Cardiac septum (tissue), 1 donor: ENCODE measurements around the gene VAPA. TPM values are rescaled to one million over a fixed set of nuclear protein-coding genes. Genes with fewer than 3 reads are reported as not detected.
"Not testable (repeated sequence)": the region's sequence is repeated elsewhere in the genome, so short reads cannot be mapped to it uniquely, and the experiment has no call there.

Experiments
- DNase-seq: peaks from one replicate; pipeline ENCODE4 v3.0.0-alpha.2; 2020; ENCODE audit warnings: low spot score
- intact Hi-C: fragments of 100-400 bp; cut with DNase I; formaldehyde crosslinking; loops from one replicate; pipeline ENCODE4 v1.14.0; 2022
- total RNA-seq: library from RNA; stranded (reverse); fragmentation: NEBNext Ultra II Directional; extraction: Animal tissue kit (Norgen Biotek cat#: 25700); gene quantifications from one replicate; pipeline ENCODE4 v1.2.1, GENCODE V29; 2021
- donor health status: DM: no; HTN: no; CAD: no.

VAPA gene
- total RNA-seq, 1 donor from 2014 or later, result 232 TPM

GRCh38 chr18:9884532-9885140 lies 29.2 kb upstream of the VAPA start:
- intact Hi-C loops, result no loop called here
- DNase-seq, result no peak

GRCh38 chr18:9885170-9886004 lies 28.4 kb upstream of the VAPA start, which contains the start of gene TXNDC2:
TXNDC2 (plus strand) TSS chr18:9885973; CDS start chr18:9886681, 708 bp downstream.
- intact Hi-C loops, result no loop called here
- no peak for DNase-seq

GRCh38 chr18:9886005-9886348 lies 27.8 kb upstream of the VAPA start:
- intact Hi-C loops, result no loop called here
- DNase-seq, result no peak

- intact Hi-C loops, result no loop called here
- DNase-seq, result no peak
These were observed 25.8 kb upstream of the VAPA start for GRCh38 chr18:9887992-9888391.

- no peak for DNase-seq
These were observed 23.6 kb upstream of the VAPA start for GRCh38 chr18:9890196-9890595.

GRCh38 chr18:9890957-9891356 lies 22.9 kb upstream of the VAPA start:
- intact Hi-C loops, result no loop called here

More at GRCh38 chr18:9890196-9890595, 23.6 kb upstream of the VAPA start:
- intact Hi-C loops, result no loop called here

GRCh38 chr18:9891515-9891914 lies 22.3 kb upstream of the VAPA start:
- intact Hi-C loops, DNase-seq: not testable (repeated sequence)

More at GRCh38 chr18:9890957-9891356, 22.9 kb upstream of the VAPA start:
- no peak for DNase-seq

GRCh38 chr18:9894454-9895068 lies 19.3 kb upstream of the VAPA start:
- no peak for DNase-seq
- intact Hi-C loops, result no loop called here

- DNase-seq, result no peak
- intact Hi-C loops, result no loop called here
These were observed 16.7 kb upstream of the VAPA start for GRCh38 chr18:9897129-9897528.

GRCh38 chr18:9897787-9898291 lies 16.0 kb upstream of the VAPA start:
- intact Hi-C loops, DNase-seq: not testable (repeated sequence)

- intact Hi-C loops, result no loop called here
- no peak for DNase-seq
These were observed 14.8 kb upstream of the VAPA start for GRCh38 chr18:9898792-9899549.

- intact Hi-C loops, result not testable (repeated sequence)
These were observed 14.3 kb upstream of the VAPA start for GRCh38 chr18:9899550-9899930.

GRCh38 chr18:9900699-9901098 lies 13.1 kb upstream of the VAPA start:
- intact Hi-C loops, result no loop called here
- DNase-seq, result no peak

More at GRCh38 chr18:9899550-9899930, 14.3 kb upstream of the VAPA start:
- not testable (repeated sequence) for DNase-seq

- intact Hi-C loops, result no loop called here
- DNase-seq, result no peak
These were observed 12.4 kb upstream of the VAPA start for GRCh38 chr18:9901377-9901776.

- intact Hi-C loops, DNase-seq: not testable (repeated sequence)
These were observed 11.6 kb upstream of the VAPA start for GRCh38 chr18:9902264-9902663.

GRCh38 chr18:9902832-9903231 lies 11.0 kb upstream of the VAPA start:
- DNase-seq, result no peak
- intact Hi-C loops, result no loop called here

GRCh38 chr18:9905401-9905922 lies 8.4 kb upstream of the VAPA start:
- DNase-seq, result no peak
- intact Hi-C loops, result no loop called here

- no peak for DNase-seq
- intact Hi-C loops, result no loop called here
These were observed 7.3 kb upstream of the VAPA start for GRCh38 chr18:9906481-9906880.

- intact Hi-C loops, result no loop called here
- DNase-seq, result no peak
These were observed 5.9 kb upstream of the VAPA start for GRCh38 chr18:9907867-9908266.
